Kidney epithelial cell (primary cell): ENCODE measurements around the gene DEDD2. TPM values are rescaled to one million over a fixed set of nuclear protein-coding genes. Genes with fewer than 3 reads are reported as not detected.

Experiments used
- DNase-seq: peaks from one replicate; pipeline ENCODE4 v3.0.0-alpha.2; 2010; ENCODE audit warnings: low read depth
- H3K27me3 ChIP-seq: 2 replicates; pipeline ENCODE4 v1.6.0; 2011; ENCODE audit warnings: low read length; ENCODE audit not compliant: control insufficient read depth, insufficient read depth
- H3K36me3 ChIP-seq: 2 replicates; pipeline ENCODE4 v1.5.1; 2011; ENCODE audit warnings: low read length; ENCODE audit not compliant: control insufficient read depth, insufficient read depth
- H3K4me3 ChIP-seq: 2 replicates; pipeline ENCODE4 v1.5.1; 2011; ENCODE audit warnings: low read depth, mild to moderate bottlenecking, control low read depth, low read length
- total RNA-seq: library from RNA; depleted of rRNA; stranded (reverse); fragments of >200 nt; gene quantifications from 2 replicates; pipeline ENCODE4 v1.2.3, GENCODE V29; 2015
- TF ChIP-seq, protein P1 (sequence below): IDR thresholded peaks from 2 replicates; pipeline ENCODE4 v1.5.1; 2011; ENCODE audit warnings: mild to moderate bottlenecking, moderate library complexity, low read length, control low read depth, inconsistent platforms; ENCODE audit not compliant: insufficient read depth, poor library complexity, severe bottlenecking

The DEDD2 gene
- total RNA-seq, 1 donor from 2014 or later, result 47.3 TPM

- TF ChIP-seq, protein P1, sequence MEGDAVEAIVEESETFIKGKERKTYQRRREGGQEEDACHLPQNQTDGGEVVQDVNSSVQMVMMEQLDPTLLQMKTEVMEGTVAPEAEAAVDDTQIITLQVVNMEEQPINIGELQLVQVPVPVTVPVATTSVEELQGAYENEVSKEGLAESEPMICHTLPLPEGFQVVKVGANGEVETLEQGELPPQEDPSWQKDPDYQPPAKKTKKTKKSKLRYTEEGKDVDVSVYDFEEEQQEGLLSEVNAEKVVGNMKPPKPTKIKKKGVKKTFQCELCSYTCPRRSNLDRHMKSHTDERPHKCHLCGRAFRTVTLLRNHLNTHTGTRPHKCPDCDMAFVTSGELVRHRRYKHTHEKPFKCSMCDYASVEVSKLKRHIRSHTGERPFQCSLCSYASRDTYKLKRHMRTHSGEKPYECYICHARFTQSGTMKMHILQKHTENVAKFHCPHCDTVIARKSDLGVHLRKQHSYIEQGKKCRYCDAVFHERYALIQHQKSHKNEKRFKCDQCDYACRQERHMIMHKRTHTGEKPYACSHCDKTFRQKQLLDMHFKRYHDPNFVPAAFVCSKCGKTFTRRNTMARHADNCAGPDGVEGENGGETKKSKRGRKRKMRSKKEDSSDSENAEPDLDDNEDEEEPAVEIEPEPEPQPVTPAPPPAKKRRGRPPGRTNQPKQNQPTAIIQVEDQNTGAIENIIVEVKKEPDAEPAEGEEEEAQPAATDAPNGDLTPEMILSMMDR, result no peak
- peaks cover 4% of the 10 kb centered on the region for H3K36me3 ChIP-seq
These were observed 15.1 kb downstream of the DEDD2 start for GRCh38 chr19:42202290-42202880.

GRCh38 chr19:42201489-42202289, 15.8 kb downstream of the DEDD2 start:
- TF ChIP-seq, protein P1, result no peak
- Histone ChIP-seq H3K4me3 (no peak overlapping the region), H3K27me3 (no peaks in the 10 kb centered on the region), H3K36me3 (peaks cover 4% of the 10 kb centered on the region)
- no peak for DNase-seq

More at GRCh38 chr19:42202290-42202880, 15.1 kb downstream of the DEDD2 start:
- Histone ChIP-seq H3K27me3 (no peaks in the 10 kb centered on the region), H3K4me3 (no peak overlapping the region)
- DNase-seq, result no peak

- no peaks in the 10 kb centered on the region for H3K27me3 ChIP-seq
- H3K36me3 ChIP-seq, result peaks cover 4% of the 10 kb centered on the region
- no peak overlapping the region for H3K4me3 ChIP-seq
- no peak for DNase-seq
- TF ChIP-seq, protein P1, result no peak
These were observed 17.3 kb downstream of the DEDD2 start for GRCh38 chr19:42200116-42200715.

- no peaks in the 10 kb centered on the region for H3K27me3 ChIP-seq
- no peak for DNase-seq
- peaks cover 4% of the 10 kb centered on the region for H3K36me3 ChIP-seq
- TF ChIP-seq, protein P1, result no peak
- H3K4me3 ChIP-seq, result no peak overlapping the region
These were observed 17.9 kb downstream of the DEDD2 start for GRCh38 chr19:42199440-42200115.

GRCh38 chr19:42198676-42199439, 18.6 kb downstream of the DEDD2 start:
- no peak overlapping the region for H3K4me3 ChIP-seq
- H3K36me3 ChIP-seq, result peaks cover 4% of the 10 kb centered on the region
- DNase-seq, result no peak
- TF ChIP-seq, protein P1, result no peak
- H3K27me3 ChIP-seq, result no peaks in the 10 kb centered on the region
